Activated naive CD8-positive, alpha-beta T cell treated with anti-CD3 and anti-CD28 coated beads, Interleukin-2, amount 10 ng/mL, durations not matched to agents 7 days and 5 days (primary cell): Measurements from ENCODE around the gene AP3B1. TPM values are rescaled to one million over a fixed set of nuclear protein-coding genes. Genes with fewer than 3 reads are reported as not detected.

Experiments used
- ATAC-seq: fragments of 150-1000 bp; cut with Tn5 transposase; one replicate; pipeline ENCODE4 v1.10.0; 2021; ENCODE audit warnings: low read depth, moderate library complexity
- POLR2A ChIA-PET: fragments of 350-600 bp; sonication (Branson Sonifier 250); formaldehyde crosslinking; loops from one replicate; lab custom pipeline; 2021; ENCODE audit warnings: antibody characterized with exemption; lab: Charles Lee
- DNase-seq: peaks from one replicate; pipeline ENCODE4 v3.0.0; 2021
- H3K27ac Mint-ChIP-seq: one replicate; pipeline ENCODE4 v1.8.0; 2022; ENCODE audit warnings: mild to moderate bottlenecking, mixed read lengths
- H3K27me3 Mint-ChIP-seq: one replicate; pipeline ENCODE4 v1.8.0; 2022; ENCODE audit warnings: mild to moderate bottlenecking, moderate library complexity, mixed read lengths
- H3K36me3 Mint-ChIP-seq: one replicate; pipeline ENCODE4 v1.8.0; 2021; ENCODE audit warnings: mild to moderate bottlenecking, mixed read lengths
- H3K4me1 Mint-ChIP-seq: one replicate; pipeline ENCODE4 v1.8.0; 2021; ENCODE audit warnings: mixed read lengths
- H3K4me3 Mint-ChIP-seq: one replicate; pipeline ENCODE4 v1.8.0; 2022; ENCODE audit warnings: mild to moderate bottlenecking, moderate library complexity, mixed read lengths
- H3K9me3 Mint-ChIP-seq: one replicate; pipeline ENCODE4 v1.8.0; 2021; ENCODE audit warnings: mixed read lengths
- total RNA-seq, 2 experiments: library from RNA; stranded (reverse); gene quantifications; one replicate each; pipeline ENCODE4 v1.2.3, GENCODE V29; 2021

The AP3B1 gene
- total RNA-seq, 2 experiments from 2014 or later = 39.0 to 41.4 TPM

DNA sequence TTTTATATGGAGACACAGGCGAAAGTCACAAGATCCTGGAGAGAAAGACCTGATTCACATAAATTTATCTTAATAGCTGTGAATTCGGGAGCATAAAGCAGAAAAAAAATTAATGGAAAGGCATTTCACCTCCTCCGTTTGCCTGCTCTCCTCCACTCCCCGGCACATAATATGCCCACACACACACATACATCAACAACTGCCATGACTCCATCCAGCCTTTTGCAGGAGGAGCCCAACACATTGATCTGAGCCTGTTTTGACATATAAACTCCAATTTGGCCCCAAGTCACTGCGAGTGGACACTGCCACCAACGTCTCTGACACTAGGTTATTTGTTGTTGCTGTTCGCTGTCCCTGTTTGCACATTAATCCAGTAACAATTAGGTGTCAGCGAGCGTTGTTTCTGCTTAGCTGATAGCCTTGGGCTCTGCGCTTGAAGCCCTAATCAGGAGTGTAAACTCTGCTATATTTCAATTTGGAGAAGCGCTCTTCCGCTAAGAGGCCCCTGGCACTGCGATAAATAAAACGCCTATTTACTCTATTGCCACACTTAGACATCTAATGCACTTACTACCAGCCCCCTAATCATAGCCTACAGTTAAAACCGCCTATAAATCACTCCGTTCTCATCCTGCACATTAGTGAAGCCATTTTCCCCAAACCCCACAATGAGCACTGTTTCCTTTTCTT lies 322.6 kb downstream of the AP3B1 start:
- Mint-ChIP-seq H3K27ac (no peak overlapping the region), H3K36me3 (no peaks in the 10 kb centered on the region), H3K4me3 (peak overlapping the region; percentile 47), H3K4me1 (peaks cover 10% of the 10 kb centered on the region), H3K9me3 (no peaks in the 10 kb centered on the region), H3K27me3 (peaks cover 76% of the 10 kb centered on the region)
- POLR2A ChIA-PET = no interaction called here
- DNase-seq (no peak), ATAC-seq (no peak)

GRCh38 chr5:77970891-77971290 lies 323.6 kb downstream of the AP3B1 start:
- DNase-seq (no peak), ATAC-seq (no peak)
- POLR2A ChIA-PET = no interaction called here
- Mint-ChIP-seq H3K27ac (no peak overlapping the region), H3K4me3 (no peak overlapping the region), H3K27me3 (peaks cover 66% of the 10 kb centered on the region), H3K36me3 (no peaks in the 10 kb centered on the region), H3K9me3 (no peaks in the 10 kb centered on the region), H3K4me1 (peaks cover 10% of the 10 kb centered on the region)

GRCh38 chr5:77963795-77964194 lies 330.7 kb downstream of the AP3B1 start:
- Mint-ChIP-seq H3K4me3 (no peak overlapping the region), H3K9me3 (no peaks in the 10 kb centered on the region), H3K27me3 (peaks cover 51% of the 10 kb centered on the region), H3K4me1 (peaks cover 10% of the 10 kb centered on the region), H3K36me3 (no peaks in the 10 kb centered on the region), H3K27ac (no peak overlapping the region)
- POLR2A ChIA-PET = no interaction called here
- DNase-seq (no peak), ATAC-seq (no peak)

DNA sequence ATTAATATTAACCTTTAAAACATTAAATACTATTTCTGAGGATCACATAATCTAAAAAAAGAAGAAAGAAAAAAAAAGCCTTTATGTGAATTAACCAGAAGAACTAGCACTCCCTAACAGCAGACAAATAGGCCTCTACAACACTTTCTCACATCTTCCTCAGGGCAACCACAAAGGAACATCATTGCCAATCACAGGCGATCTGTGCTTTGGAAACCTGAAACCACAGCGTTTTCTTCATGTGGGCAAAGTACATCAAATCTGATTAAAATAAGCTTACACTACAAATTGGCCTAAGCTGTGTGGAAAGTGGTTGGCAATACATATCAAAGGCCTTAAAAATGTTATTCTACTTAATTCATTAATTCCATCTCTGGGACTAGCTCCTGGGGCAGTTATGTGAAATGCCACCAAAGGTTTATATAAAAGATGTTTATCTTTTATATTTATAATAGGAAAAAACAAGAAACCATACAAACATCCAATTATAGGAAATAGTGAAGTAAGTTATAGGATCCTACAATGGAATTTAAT lies 333.6 kb downstream of the AP3B1 start:
- no peak for DNase-seq
- peak; percentile 47 for ATAC-seq
- Mint-ChIP-seq H3K36me3 (no peaks in the 10 kb centered on the region), H3K9me3 (no peaks in the 10 kb centered on the region), H3K4me1 (peaks cover 10% of the 10 kb centered on the region), H3K4me3 (no peak overlapping the region), H3K27ac (no peak overlapping the region), H3K27me3 (peaks cover 65% of the 10 kb centered on the region)
- POLR2A ChIA-PET = no interaction called here

GRCh38 chr5:77960305-77960704 lies 334.2 kb downstream of the AP3B1 start:
- peaks cover 10% of the 10 kb centered on the region for H3K4me1 Mint-ChIP-seq

GRCh38 chr5:77958642-77959330 lies 335.7 kb downstream of the AP3B1 start:
- no peak overlapping the region for H3K27ac Mint-ChIP-seq
- no peaks in the 10 kb centered on the region for H3K9me3 Mint-ChIP-seq
- ATAC-seq (no peak), DNase-seq (no peak)
- no peak overlapping the region for H3K4me3 Mint-ChIP-seq
- H3K27me3 Mint-ChIP-seq = peaks cover 57% of the 10 kb centered on the region
- no peaks in the 10 kb centered on the region for H3K36me3 Mint-ChIP-seq
- H3K4me1 Mint-ChIP-seq = peaks cover 10% of the 10 kb centered on the region
- POLR2A ChIA-PET = no interaction called here

More at GRCh38 chr5:77960305-77960704, 334.2 kb downstream of the AP3B1 start:
- Mint-ChIP-seq H3K4me3 (no peak overlapping the region), H3K27me3 (peaks cover 65% of the 10 kb centered on the region), H3K9me3 (no peaks in the 10 kb centered on the region), H3K36me3 (no peaks in the 10 kb centered on the region), H3K27ac (no peak overlapping the region)
- POLR2A ChIA-PET = no interaction called here
- no peak for DNase-seq
- peak; percentile 61 for ATAC-seq

- Mint-ChIP-seq H3K36me3 (no peaks in the 10 kb centered on the region), H3K9me3 (no peaks in the 10 kb centered on the region), H3K4me1 (peaks cover 10% of the 10 kb centered on the region), H3K4me3 (no peak overlapping the region), H3K27ac (no peak overlapping the region), H3K27me3 (peaks cover 50% of the 10 kb centered on the region)
- ATAC-seq (no peak), DNase-seq (no peak)
- POLR2A ChIA-PET = no interaction called here
Observed at GRCh38 chr5:77957931-77958521, 336.5 kb downstream of the AP3B1 start.

GRCh38 chr5:77957516-77957915 lies 337.0 kb downstream of the AP3B1 start:
- peaks cover 45% of the 10 kb centered on the region for H3K27me3 Mint-ChIP-seq

DNA sequence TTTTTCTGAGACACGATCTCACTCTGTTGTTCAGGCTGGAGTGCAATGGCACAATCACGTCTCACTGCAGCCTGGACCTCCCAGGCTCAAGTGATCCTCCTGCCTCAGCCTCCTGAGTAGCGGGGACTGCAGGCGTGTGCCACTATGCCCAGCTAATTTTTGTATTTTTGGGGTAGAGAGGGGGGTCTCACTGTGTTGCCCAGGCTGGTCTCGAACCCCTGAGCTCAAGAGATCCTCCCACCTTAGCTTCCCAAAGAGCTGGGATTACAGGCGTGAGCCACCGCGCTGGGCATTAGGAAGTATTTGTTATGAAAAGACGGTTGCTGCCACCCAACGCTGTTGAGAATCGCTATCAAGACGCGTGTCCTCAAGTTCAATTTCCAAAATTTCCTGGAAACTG lies 337.4 kb downstream of the AP3B1 start:
- Mint-ChIP-seq H3K9me3 (no peaks in the 10 kb centered on the region), H3K4me3 (no peak overlapping the region), H3K4me1 (peaks cover 10% of the 10 kb centered on the region), H3K36me3 (no peaks in the 10 kb centered on the region), H3K27me3 (peaks cover 41% of the 10 kb centered on the region), H3K27ac (no peak overlapping the region)
- no peak for DNase-seq
- ATAC-seq = no peak
- POLR2A ChIA-PET = no interaction called here

More at GRCh38 chr5:77957516-77957915, 337.0 kb downstream of the AP3B1 start:
- H3K9me3 Mint-ChIP-seq = no peaks in the 10 kb centered on the region
- H3K36me3 Mint-ChIP-seq = no peaks in the 10 kb centered on the region
- H3K4me3 Mint-ChIP-seq = no peak overlapping the region
- H3K27ac Mint-ChIP-seq = no peak overlapping the region
- POLR2A ChIA-PET = no interaction called here
- DNase-seq (no peak), ATAC-seq (no peak)
- peaks cover 10% of the 10 kb centered on the region for H3K4me1 Mint-ChIP-seq

GRCh38 chr5:77955577-77955976 lies 338.9 kb downstream of the AP3B1 start:
- no peak overlapping the region for H3K27ac Mint-ChIP-seq
- H3K36me3 Mint-ChIP-seq = no peaks in the 10 kb centered on the region
- H3K27me3 Mint-ChIP-seq = peaks cover 45% of the 10 kb centered on the region
- ATAC-seq (no peak), DNase-seq (no peak)
- no peak overlapping the region for H3K4me3 Mint-ChIP-seq
- H3K9me3 Mint-ChIP-seq = no peaks in the 10 kb centered on the region
- POLR2A ChIA-PET = no interaction called here
- peaks cover 7% of the 10 kb centered on the region for H3K4me1 Mint-ChIP-seq

GRCh38 chr5:77953374-77953773 lies 341.1 kb downstream of the AP3B1 start:
- H3K9me3 Mint-ChIP-seq = no peaks in the 10 kb centered on the region
- H3K4me1 Mint-ChIP-seq = no peaks in the 10 kb centered on the region
- POLR2A ChIA-PET = no interaction called here
- DNase-seq (no peak), ATAC-seq (no peak)
- H3K36me3 Mint-ChIP-seq = no peaks in the 10 kb centered on the region
- H3K27me3 Mint-ChIP-seq = peaks cover 39% of the 10 kb centered on the region
- H3K27ac Mint-ChIP-seq = no peak overlapping the region
- H3K4me3 Mint-ChIP-seq = no peak overlapping the region

DNA sequence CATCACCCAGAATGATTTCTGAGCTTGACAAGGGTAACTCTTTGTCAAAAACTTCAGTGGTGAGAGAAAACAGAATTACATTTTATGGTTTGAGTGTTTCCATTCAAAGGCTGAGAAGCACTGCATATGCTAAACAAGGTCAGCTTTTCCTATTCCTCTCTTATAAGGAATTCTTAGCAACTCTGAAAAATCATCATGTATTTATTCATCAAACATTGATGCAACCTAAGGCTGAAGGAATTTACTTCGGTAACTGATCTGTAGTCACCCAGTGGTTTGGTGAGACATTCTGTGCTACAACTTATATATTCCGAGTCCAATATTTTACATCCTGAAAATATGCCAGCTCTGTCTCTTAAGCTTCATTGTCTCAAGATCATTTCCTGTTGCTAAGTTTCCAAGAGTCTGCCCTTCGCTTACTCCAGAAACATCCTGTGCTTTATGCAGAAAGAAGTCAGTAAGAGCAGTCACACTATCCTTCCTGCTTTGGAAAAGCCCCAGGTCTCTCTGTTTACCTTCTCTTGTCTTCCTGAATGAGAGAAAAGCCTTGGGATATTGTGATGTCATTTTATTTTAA lies 341.8 kb downstream of the AP3B1 start:
- H3K4me3 Mint-ChIP-seq = no peak overlapping the region

More for the DNA sequence above, 341.8 kb downstream of the AP3B1 start:
- POLR2A ChIA-PET = no interaction called here
- Mint-ChIP-seq H3K4me1 (no peaks in the 10 kb centered on the region), H3K9me3 (no peaks in the 10 kb centered on the region), H3K27me3 (peaks cover 32% of the 10 kb centered on the region), H3K27ac (no peak overlapping the region), H3K36me3 (no peaks in the 10 kb centered on the region)
- DNase-seq (no peak), ATAC-seq (no peak)
